Measurements from ENCODE around the gene MAPK4.

- no peak for TF ChIP-seq CTCF (IDR thresholded peaks at IDR 0.05)
- TF ChIP-seq POLR2AphosphoS5 (IDR thresholded peaks at IDR 0.05; ENCODE audit: insufficient read depth in 1 of 2, low read depth in 1 of 2) = no peak
Measured at GRCh38 chr18:50753311-50753710, 193.4 kb downstream of the MAPK4 start.
